ENCODE measurements around the gene ARL6.

DNA sequence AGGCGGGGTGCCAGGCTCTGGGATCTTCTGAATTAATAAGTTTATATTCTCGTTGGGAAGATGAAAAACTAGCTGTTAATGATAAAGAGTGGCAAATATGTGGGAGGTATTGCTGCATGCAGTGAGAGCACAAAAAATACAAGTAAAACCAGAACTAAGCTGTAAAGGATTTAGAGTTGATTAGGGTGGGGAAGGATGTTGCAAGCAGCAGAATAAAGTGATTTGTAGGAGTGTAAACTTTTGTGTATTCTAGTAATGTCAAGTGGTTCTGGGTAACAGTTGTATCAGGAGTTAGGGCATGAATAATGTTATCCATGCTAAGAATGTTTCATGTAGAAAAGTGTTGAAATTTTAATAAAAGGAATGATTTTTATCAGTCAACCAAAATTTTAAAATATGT, 75.4 kb downstream of the ARL6 start:
- TF ChIP-seq, protein P1, sequence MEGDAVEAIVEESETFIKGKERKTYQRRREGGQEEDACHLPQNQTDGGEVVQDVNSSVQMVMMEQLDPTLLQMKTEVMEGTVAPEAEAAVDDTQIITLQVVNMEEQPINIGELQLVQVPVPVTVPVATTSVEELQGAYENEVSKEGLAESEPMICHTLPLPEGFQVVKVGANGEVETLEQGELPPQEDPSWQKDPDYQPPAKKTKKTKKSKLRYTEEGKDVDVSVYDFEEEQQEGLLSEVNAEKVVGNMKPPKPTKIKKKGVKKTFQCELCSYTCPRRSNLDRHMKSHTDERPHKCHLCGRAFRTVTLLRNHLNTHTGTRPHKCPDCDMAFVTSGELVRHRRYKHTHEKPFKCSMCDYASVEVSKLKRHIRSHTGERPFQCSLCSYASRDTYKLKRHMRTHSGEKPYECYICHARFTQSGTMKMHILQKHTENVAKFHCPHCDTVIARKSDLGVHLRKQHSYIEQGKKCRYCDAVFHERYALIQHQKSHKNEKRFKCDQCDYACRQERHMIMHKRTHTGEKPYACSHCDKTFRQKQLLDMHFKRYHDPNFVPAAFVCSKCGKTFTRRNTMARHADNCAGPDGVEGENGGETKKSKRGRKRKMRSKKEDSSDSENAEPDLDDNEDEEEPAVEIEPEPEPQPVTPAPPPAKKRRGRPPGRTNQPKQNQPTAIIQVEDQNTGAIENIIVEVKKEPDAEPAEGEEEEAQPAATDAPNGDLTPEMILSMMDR (IDR thresholded peaks at IDR 0.05): no peak
- no peak for TF ChIP-seq POLR2A (IDR thresholded peaks at IDR 0.05)
